Naive B cell (primary cell): ENCODE results near the gene VPS52. TPM values are rescaled to one million over a fixed set of nuclear protein-coding genes. Genes with fewer than 3 reads are reported as not detected.

Experiments used
- ATAC-seq, 2 donors: fragments of 150-1000 bp; cut with Tn5 transposase; 2 replicates each; pipeline ENCODE4 v1.10.0; 2021; ENCODE audit warnings: low read depth in 2 of 2, mild to moderate bottlenecking in 2 of 2, moderate library complexity in 2 of 2
- DNase-seq: peaks from one replicate; pipeline ENCODE4 v3.0.0; 2022
- H3K27ac Mint-ChIP-seq, 6 donors: one replicate each; pipeline ENCODE4 v1.8.0; 2020 to 2022; ENCODE audit warnings: mild to moderate bottlenecking in 6 of 6, mixed read lengths in 6 of 6, moderate library complexity in 5 of 6, inconsistent platforms in 2 of 6
- H3K27me3 Mint-ChIP-seq, 3 donors: one replicate each; pipeline ENCODE4 v1.8.0; 2021 to 2022; ENCODE audit warnings: mixed read lengths in 3 of 3, mild to moderate bottlenecking in 1 of 3
- H3K36me3 Mint-ChIP-seq, 2 donors: one replicate each; pipeline ENCODE4 v1.8.0; 2020 to 2022; ENCODE audit warnings: mixed read lengths in 2 of 2, inconsistent platforms in 1 of 2, mild to moderate bottlenecking in 1 of 2
- H3K4me1 Mint-ChIP-seq, 3 donors: one replicate each; pipeline ENCODE4 v1.8.0; 2020 to 2022; ENCODE audit warnings: mixed read lengths in 3 of 3, inconsistent platforms in 1 of 3, mild to moderate bottlenecking in 1 of 3, moderate library complexity in 1 of 3
- H3K4me3 Mint-ChIP-seq, 8 donors: one replicate each; pipeline ENCODE4 v1.8.0; 2020 to 2022; ENCODE audit warnings: mild to moderate bottlenecking in 8 of 8, mixed read lengths in 8 of 8, moderate library complexity in 8 of 8, inconsistent platforms in 2 of 8
- H3K9me3 Mint-ChIP-seq, 7 donors: one replicate each; pipeline ENCODE4 v1.8.0; 2020 to 2022; ENCODE audit warnings: mixed read lengths in 7 of 7, mild to moderate bottlenecking in 5 of 7, inconsistent platforms in 2 of 7, moderate library complexity in 1 of 7
- polyA plus RNA-seq, 6 donors: library from polyadenylated mRNA; unstranded; fragments of 300-500 nt; fragmentation: Illumina TruSeq; gene quantifications; one replicate each; pipeline ENCODE4 v1.2.3, GENCODE V29; 2021; ENCODE audit warnings: low read depth in 6 of 6

The VPS52 gene
- polyA plus RNA-seq, 6 donors from 2014 or later = 5.3 to 18.9 (median 14.4) TPM

GRCh38 chr6:33314515-33314942 lies 42.9 kb upstream of the VPS52 start:
- Mint-ChIP-seq H3K27me3 (no peaks in the 10 kb centered on the region), H3K4me3 (peak overlapping the region; percentile 94 to 100 (median 99)), H3K27ac (peak overlapping the region; percentile 99 to 100 (median 100)), H3K36me3 (peaks cover 8 to 26% of the 10 kb centered on the region in 2 donors), H3K4me1 (peaks cover 59 to 80% (median 77%) of the 10 kb centered on the region in 3 donors), H3K9me3 (no peaks in the 10 kb centered on the region)
- DNase-seq (peak; percentile 76), ATAC-seq (peak; percentile 46 to 55)

GRCh38 chr6:33313709-33314514 lies 42.2 kb upstream of the VPS52 start, which contains the start of gene TAPBP:
TSS of gene TAPBP (minus strand) at chr6:33314078. CDS start at chr6:33314041, 37 bp downstream.
- peak within 1 kb of the TSS; percentile 99 to 100 (median 100) for H3K27ac Mint-ChIP-seq
- H3K9me3 Mint-ChIP-seq = no peaks in the 10 kb centered on the region
- peak within 1 kb of the TSS; percentile 94 to 100 (median 99) for H3K4me3 Mint-ChIP-seq
- peaks cover 5 to 20% of the 10 kb centered on the region in 2 donors for H3K36me3 Mint-ChIP-seq
- H3K4me1 Mint-ChIP-seq = peaks cover 54 to 78% (median 71%) of the 10 kb centered on the region in 3 donors
- DNase-seq (peak; percentile 95), ATAC-seq (peak; percentile 63 to 65)
- no peaks in the 10 kb centered on the region for H3K27me3 Mint-ChIP-seq

DNA sequence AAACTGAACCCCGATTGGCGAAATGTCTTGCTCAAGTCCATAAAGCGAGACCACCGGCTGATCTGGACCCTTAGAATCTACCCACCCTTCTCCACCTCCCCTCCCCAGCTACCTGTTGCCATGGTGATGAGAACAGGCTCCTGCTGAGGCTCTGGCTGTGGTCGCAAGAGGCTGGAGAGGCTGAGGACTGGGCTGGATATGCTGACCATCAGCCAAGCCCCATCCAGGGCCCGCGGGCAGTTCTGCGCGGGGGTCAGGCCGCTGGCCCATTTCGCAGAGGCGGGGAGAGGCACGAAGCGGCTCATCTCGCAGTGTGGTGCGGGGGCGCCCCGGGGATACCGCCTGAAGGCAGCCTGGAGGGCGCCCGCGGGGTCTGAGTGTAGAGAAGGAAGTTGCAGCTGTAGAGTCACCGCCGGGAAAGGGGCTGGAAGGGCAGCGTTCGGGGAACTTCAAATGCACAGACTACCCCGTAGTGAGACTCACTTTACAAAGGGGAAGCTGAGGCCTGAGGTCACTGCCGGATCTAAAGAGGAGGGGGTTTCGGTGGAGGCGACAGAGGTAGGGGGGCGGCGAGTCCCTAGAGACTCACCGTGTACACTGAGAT lies 41.5 kb upstream of the VPS52 start:
- H3K27ac Mint-ChIP-seq = peak overlapping the region; percentile 99 to 100 (median 100)
- H3K4me1 Mint-ChIP-seq = peaks cover 53 to 78% (median 69%) of the 10 kb centered on the region in 3 donors
- H3K9me3 Mint-ChIP-seq = no peaks in the 10 kb centered on the region
- H3K36me3 Mint-ChIP-seq = peaks cover 10 to 13% of the 10 kb centered on the region in 2 donors
- peak; percentile 10 to 14 for ATAC-seq
- H3K4me3 Mint-ChIP-seq = peak overlapping the region; percentile 94 to 100 (median 99)
- DNase-seq = peak; percentile 65
- H3K27me3 Mint-ChIP-seq = no peaks in the 10 kb centered on the region

- Mint-ChIP-seq H3K4me3 (peak overlapping the region; percentile 94 to 100 (median 99)), H3K27me3 (no peaks in the 10 kb centered on the region), H3K9me3 (no peaks in the 10 kb centered on the region), H3K27ac (peak overlapping the region; percentile 99 to 100 (median 100)), H3K36me3 (peaks cover 10 to 13% of the 10 kb centered on the region in 2 donors), H3K4me1 (peaks cover 54 to 79% (median 66%) of the 10 kb centered on the region in 3 donors)
- ATAC-seq (peak; percentile 33 to 40), DNase-seq (peak; percentile 80)
These were observed 40.9 kb upstream of the VPS52 start for GRCh38 chr6:33312361-33313104.

DNA sequence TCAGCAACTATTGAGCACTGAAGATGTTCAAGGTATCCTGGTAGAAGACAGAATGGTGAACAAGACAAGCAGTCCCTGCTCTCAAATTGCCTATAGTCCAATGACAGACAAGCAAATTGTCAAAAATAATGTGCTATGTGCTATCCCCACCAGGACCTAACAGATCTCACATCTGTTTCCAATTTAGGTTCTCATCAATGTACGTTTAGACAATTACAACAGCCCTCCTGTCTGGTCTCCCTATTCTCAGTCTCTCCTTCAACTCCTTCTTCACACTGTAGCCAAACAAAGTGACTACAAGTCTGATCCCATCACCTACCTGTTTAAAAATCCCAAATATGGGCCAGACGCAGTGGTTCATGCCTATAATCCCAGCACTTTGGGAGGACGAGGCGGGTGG lies 34.7 kb upstream of the VPS52 start:
- H3K36me3 Mint-ChIP-seq = peaks cover 5 to 15% of the 10 kb centered on the region in 2 donors
- DNase-seq (no peak), ATAC-seq (no peak)
- H3K4me1 Mint-ChIP-seq = peaks cover 35 to 67% (median 42%) of the 10 kb centered on the region in 3 donors
- peak overlapping the region in 6 of 8 donors; percentile 0 to 59 (median 29) for H3K4me3 Mint-ChIP-seq
- peak overlapping the region in 4 of 6 donors; percentile 50 to 89 (median 80) for H3K27ac Mint-ChIP-seq
- H3K9me3 Mint-ChIP-seq = no peaks in the 10 kb centered on the region
- H3K27me3 Mint-ChIP-seq = no peaks in the 10 kb centered on the region

DNA sequence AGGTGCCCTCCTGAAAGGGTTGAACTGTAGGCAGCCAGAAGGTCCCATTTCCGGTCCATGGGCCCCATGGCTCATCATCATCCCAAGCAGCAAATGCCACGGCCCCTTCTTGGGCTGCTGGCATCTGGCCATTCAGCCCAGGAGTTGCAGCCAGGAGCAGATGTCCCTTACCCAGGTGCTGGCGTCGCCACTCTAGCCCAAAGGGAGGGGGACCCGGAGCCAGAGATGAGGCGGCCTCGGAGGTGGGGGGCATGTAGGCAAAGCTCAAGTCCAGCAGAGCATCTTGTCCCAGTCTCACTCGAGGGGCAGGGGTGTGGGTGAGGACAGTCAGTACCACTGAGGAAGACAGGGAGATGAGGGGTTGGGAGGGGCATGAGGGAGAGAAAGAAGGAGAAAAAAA lies 33.4 kb upstream of the VPS52 start:
- H3K27me3 Mint-ChIP-seq = no peaks in the 10 kb centered on the region
- ATAC-seq (no peak), DNase-seq (no peak)
- H3K9me3 Mint-ChIP-seq = no peaks in the 10 kb centered on the region
- peaks cover 5 to 15% of the 10 kb centered on the region in 2 donors for H3K36me3 Mint-ChIP-seq
- H3K4me3 Mint-ChIP-seq = peak overlapping the region in 1 of 8 donors; percentile 59
- peak overlapping the region in 4 of 6 donors; percentile 24 to 92 (median 77) for H3K27ac Mint-ChIP-seq
- peaks cover 40 to 64% (median 48%) of the 10 kb centered on the region in 3 donors for H3K4me1 Mint-ChIP-seq

- H3K9me3 Mint-ChIP-seq = peaks cover 0 to 3% (median 0%) of the 10 kb centered on the region in 7 donors
- H3K27me3 Mint-ChIP-seq = no peaks in the 10 kb centered on the region
- peaks cover 5 to 15% of the 10 kb centered on the region in 2 donors for H3K36me3 Mint-ChIP-seq
- DNase-seq (no peak), ATAC-seq (no peak)
- H3K4me3 Mint-ChIP-seq = no peak overlapping the region
- H3K4me1 Mint-ChIP-seq = peaks cover 48 to 70% (median 56%) of the 10 kb centered on the region in 3 donors
- H3K27ac Mint-ChIP-seq = peak overlapping the region in 1 of 6 donors; percentile 73
These were observed 32.5 kb upstream of the VPS52 start for GRCh38 chr6:33304216-33304615.

GRCh38 chr6:33301877-33302276 lies 30.2 kb upstream of the VPS52 start:
- H3K4me3 Mint-ChIP-seq = peak overlapping the region in 2 of 8 donors; percentile 42 to 98

DNA sequence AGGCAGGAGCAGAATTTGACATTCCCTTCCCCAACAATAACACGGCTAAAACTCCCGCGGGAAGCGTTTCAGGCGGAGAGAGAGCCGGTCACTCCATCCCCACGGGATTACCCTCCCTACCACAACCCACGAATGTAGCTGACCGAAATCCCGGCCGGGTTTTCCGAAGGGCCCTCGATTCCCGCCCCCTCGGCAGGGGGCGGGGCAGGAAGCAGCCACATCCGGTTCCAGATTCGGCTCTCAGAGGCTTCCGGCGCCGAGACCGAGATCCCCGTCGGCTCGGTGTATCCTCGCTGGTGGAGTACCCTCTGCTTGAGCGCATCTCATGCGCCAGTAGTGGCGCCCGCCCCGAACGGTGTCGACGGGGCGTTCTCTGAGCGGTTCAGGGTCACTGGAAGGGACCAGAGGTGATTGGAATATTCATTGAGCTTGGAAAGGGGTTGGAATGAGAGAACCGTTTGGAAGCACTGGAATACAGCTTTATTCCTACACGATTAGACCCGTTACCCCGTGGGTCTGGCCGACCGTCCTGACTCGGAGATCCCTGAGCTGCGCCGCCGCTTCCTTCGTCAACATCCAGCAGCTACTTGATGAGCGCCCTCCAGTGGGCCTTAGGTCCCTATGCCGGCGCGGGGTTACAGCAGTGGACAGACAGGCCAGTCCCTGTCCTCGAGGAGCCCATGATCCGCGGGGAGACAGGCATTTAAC lies 27.7 kb upstream of the VPS52 start:
- Mint-ChIP-seq H3K4me3 (peak overlapping the region; percentile 95 to 100 (median 99)), H3K36me3 (peaks cover 0 to 21% of the 10 kb centered on the region in 2 donors), H3K9me3 (peaks cover 0 to 3% (median 0%) of the 10 kb centered on the region in 7 donors), H3K27me3 (no peaks in the 10 kb centered on the region), H3K4me1 (peaks cover 37 to 55% (median 52%) of the 10 kb centered on the region in 3 donors), H3K27ac (peak overlapping the region; percentile 99 to 100 (median 99))
- peak; percentile 91 for DNase-seq
- peak; percentile 83 for ATAC-seq

More at GRCh38 chr6:33301877-33302276, 30.2 kb upstream of the VPS52 start:
- DNase-seq = no peak
- ATAC-seq = no peak
- peaks cover 54 to 66% (median 62%) of the 10 kb centered on the region in 3 donors for H3K4me1 Mint-ChIP-seq
- peaks cover 0 to 3% (median 0%) of the 10 kb centered on the region in 7 donors for H3K9me3 Mint-ChIP-seq
- H3K36me3 Mint-ChIP-seq = peaks cover 0 to 21% of the 10 kb centered on the region in 2 donors
- H3K27me3 Mint-ChIP-seq = no peaks in the 10 kb centered on the region
- H3K27ac Mint-ChIP-seq = peak overlapping the region in 4 of 6 donors; percentile 67 to 100 (median 96)

- no peaks in the 10 kb centered on the region for H3K27me3 Mint-ChIP-seq
- H3K36me3 Mint-ChIP-seq = peaks cover 0 to 19% of the 10 kb centered on the region in 2 donors
- peak within 1 kb of the TSS; percentile 95 to 100 (median 99) for H3K4me3 Mint-ChIP-seq
- peaks cover 35 to 57% (median 53%) of the 10 kb centered on the region in 3 donors for H3K4me1 Mint-ChIP-seq
- ATAC-seq (peak; percentile 27 to 37), DNase-seq (peak; percentile 66)
- H3K9me3 Mint-ChIP-seq = peaks cover 0 to 3% (median 0%) of the 10 kb centered on the region in 7 donors
- peak within 1 kb of the TSS; percentile 99 to 100 (median 100) for H3K27ac Mint-ChIP-seq
These were observed 27.1 kb upstream of the VPS52 start, which contains the start of gene RGL2 for GRCh38 chr6:33298773-33299236. TSS of gene RGL2 (minus strand) at chr6:33298942. CDS start at chr6:33298610, 332 bp downstream.

DNA sequence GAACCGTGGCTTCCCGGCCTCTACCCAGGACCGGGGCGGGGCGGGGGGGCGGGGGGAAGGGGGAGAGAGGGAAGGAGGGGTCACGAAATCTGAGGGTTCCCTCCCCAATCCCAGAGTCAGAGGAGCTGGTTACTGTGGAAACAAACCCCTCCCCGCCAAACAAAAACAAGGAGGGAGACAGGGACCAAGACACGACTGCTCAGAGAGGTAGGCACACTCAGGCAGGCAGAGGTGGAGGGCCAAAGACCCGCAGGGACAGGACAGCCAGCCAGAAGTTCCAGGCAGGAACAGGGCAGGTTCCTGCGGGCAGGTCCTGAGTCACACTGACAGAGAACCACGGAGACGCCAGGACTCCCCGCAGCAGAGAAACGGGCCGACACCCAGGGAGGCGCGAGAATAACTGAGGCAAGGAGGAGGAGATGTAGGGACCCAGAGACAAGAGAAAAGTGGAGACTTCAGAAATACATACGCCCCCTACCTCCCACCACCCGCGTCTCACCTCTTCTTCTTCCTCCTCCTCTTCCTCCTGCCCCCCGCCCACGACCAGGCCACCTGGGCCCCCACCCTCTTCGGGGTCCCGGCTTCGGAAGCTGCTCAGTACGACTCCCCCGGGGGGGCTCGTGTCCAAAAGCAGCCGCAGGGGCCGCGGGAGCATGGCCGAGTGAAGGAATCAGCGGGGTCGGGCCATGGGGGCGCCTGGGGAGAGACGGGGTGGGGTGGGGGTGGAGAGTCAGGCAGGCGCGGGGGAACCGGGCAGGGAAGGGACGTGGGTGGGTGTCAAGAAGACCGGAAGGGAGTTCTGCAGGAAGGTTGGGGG lies 26.5 kb upstream of the VPS52 start:
- H3K9me3 Mint-ChIP-seq = peaks cover 0 to 3% (median 0%) of the 10 kb centered on the region in 7 donors
- H3K4me3 Mint-ChIP-seq = peak overlapping the region; percentile 95 to 100 (median 99)
- H3K27me3 Mint-ChIP-seq = no peaks in the 10 kb centered on the region
- DNase-seq (peak; percentile 64), ATAC-seq (peak; percentile 19 to 27)
- peaks cover 32 to 58% (median 50%) of the 10 kb centered on the region in 3 donors for H3K4me1 Mint-ChIP-seq
- H3K36me3 Mint-ChIP-seq = peaks cover 0 to 14% of the 10 kb centered on the region in 2 donors
- H3K27ac Mint-ChIP-seq = peak overlapping the region; percentile 99 to 100 (median 100)
